GM12892 (cell line): ENCODE measurements around the gene SMTNL1.

Experiments
- POLR2A ChIP-seq: IDR thresholded peaks from 2 replicates; pipeline ENCODE4 v1.6.1; 2011; ENCODE audit warnings: low read depth, low read length, control low read depth
- POLR2AphosphoS5 ChIP-seq: IDR thresholded peaks from 2 replicates; pipeline ENCODE4 v1.6.1; 2011; ENCODE audit warnings: low read depth, low read length, control low read depth

- no peak for TF ChIP-seq POLR2AphosphoS5
- TF ChIP-seq POLR2A = no peak
Observed at GRCh38 chr11:57523419-57523818, 14.0 kb upstream of the SMTNL1 start.
